NB4 (cell line): ENCODE data around the gene S100A14.

Source experiments
- MYC ChIP-seq: IDR thresholded peaks from 2 replicates; pipeline ENCODE4 v1.6.1; 2011; ENCODE audit warnings: low read depth, low read length
- POLR2A ChIP-seq: IDR thresholded peaks from 2 replicates; pipeline ENCODE4 v1.6.1; 2011; ENCODE audit warnings: mild to moderate bottlenecking; ENCODE audit not compliant: insufficient read length; ENCODE audit errors: extremely low read depth
- TF ChIP-seq, protein P1 (sequence below): IDR thresholded peaks from one replicate; pipeline ENCODE4 v1.5.1; 2012; ENCODE audit warnings: low read depth, low read length
- TF ChIP-seq, protein P2 (sequence below): IDR thresholded peaks from 2 replicates; pipeline ENCODE4 v1.6.1; 2011; ENCODE audit warnings: low read depth, low read length

DNA sequence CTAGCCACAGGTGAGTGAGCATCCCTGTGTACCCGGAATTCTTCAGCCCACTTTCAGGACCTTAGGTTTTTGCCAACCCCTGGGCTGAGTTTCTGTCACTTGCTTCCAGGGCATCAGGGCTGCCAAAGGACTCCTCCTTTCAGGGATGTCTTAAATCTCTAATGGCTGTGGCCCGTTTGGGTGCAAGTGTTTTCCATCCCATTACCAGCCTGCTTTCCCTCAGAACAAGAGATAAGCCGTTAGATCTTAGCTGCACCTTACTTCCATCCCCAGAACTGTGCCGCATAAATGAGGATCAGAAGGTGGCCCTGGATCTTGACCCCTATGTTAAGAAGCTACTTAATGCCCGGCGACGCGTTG lies 43.0 kb upstream of the S100A14 start:
- no peak for TF ChIP-seq POLR2A
- TF ChIP-seq, protein P1, sequence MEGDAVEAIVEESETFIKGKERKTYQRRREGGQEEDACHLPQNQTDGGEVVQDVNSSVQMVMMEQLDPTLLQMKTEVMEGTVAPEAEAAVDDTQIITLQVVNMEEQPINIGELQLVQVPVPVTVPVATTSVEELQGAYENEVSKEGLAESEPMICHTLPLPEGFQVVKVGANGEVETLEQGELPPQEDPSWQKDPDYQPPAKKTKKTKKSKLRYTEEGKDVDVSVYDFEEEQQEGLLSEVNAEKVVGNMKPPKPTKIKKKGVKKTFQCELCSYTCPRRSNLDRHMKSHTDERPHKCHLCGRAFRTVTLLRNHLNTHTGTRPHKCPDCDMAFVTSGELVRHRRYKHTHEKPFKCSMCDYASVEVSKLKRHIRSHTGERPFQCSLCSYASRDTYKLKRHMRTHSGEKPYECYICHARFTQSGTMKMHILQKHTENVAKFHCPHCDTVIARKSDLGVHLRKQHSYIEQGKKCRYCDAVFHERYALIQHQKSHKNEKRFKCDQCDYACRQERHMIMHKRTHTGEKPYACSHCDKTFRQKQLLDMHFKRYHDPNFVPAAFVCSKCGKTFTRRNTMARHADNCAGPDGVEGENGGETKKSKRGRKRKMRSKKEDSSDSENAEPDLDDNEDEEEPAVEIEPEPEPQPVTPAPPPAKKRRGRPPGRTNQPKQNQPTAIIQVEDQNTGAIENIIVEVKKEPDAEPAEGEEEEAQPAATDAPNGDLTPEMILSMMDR: no peak
- no peak for TF ChIP-seq MYC
- TF ChIP-seq, protein P2, sequence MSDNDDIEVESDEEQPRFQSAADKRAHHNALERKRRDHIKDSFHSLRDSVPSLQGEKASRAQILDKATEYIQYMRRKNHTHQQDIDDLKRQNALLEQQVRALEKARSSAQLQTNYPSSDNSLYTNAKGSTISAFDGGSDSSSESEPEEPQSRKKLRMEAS: no peak
